Duodenal mucosa (tissue), 2 donors: ENCODE results near the gene YIPF5.

Experiments used
- H3K27ac ChIP-seq: one replicate; pipeline ENCODE4 v1.7.0; 2013; ENCODE audit warnings: low read depth, low read length
- H3K27me3 ChIP-seq, 2 donors: one replicate each; pipeline ENCODE4 v1.7.0; 2013; ENCODE audit warnings: low read length in 2 of 2, control low read depth in 1 of 2; ENCODE audit not compliant: insufficient read depth in 2 of 2, control insufficient read depth in 1 of 2
- H3K36me3 ChIP-seq, 2 donors: one replicate each; pipeline ENCODE4 v1.7.0; 2013; ENCODE audit warnings: low read length in 2 of 2, control low read depth in 1 of 2; ENCODE audit not compliant: insufficient read depth in 2 of 2, control insufficient read depth in 1 of 2
- H3K4me1 ChIP-seq, 2 donors: one replicate each; pipeline ENCODE4 v1.7.0; 2013; ENCODE audit warnings: low read length in 2 of 2, control low read depth in 1 of 2; ENCODE audit not compliant: insufficient read depth in 2 of 2, control insufficient read depth in 1 of 2
- H3K4me3 ChIP-seq, 2 donors: one replicate each; pipeline ENCODE4 v1.7.0; 2013; ENCODE audit warnings: low read length in 2 of 2, low read depth in 1 of 2
- H3K9ac ChIP-seq, 2 donors: one replicate each; pipeline ENCODE4 v1.7.0; 2013; ENCODE audit warnings: low read length in 2 of 2, low read depth in 1 of 2
- H3K9me3 ChIP-seq, 2 donors: one replicate each; pipeline ENCODE4 v1.7.0; 2013; ENCODE audit warnings: low read length in 2 of 2, control low read depth in 1 of 2; ENCODE audit not compliant: control insufficient read depth in 1 of 2

Gene YIPF5

DNA sequence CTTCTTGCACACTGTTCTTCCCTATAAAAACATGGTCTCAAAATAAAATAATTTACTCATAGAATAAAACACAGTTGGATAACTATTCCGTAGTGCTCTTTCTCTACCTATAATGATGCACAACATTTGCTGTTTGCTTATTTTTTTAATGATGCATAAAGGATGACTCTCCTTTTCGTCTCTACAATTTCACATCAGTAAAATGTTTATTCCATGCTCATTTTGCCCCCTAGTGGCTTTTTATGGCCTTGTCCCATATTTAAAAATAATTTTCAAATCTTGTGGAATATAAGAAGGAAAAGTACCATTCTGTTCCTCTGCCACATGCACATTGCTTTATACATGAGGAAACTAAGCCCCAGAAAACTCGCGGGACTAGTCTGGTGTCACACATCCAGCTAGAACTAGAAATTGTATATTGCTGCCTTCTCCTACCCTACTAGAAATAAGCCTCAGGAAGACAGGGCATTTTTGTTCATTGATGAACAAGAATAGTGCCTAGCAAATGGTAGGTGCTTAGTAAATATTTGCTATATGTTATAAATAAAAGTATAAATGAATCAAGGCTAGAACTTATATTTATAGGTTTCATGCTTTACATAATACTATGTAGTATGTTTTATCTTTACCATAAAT is 12.9 kb upstream of the YIPF5 start:
- Histone ChIP-seq H3K4me3 (no peak overlapping the region), H3K4me1 (peaks cover 7 to 10% of the 10 kb centered on the region in 2 donors), H3K9me3 (no peaks in the 10 kb centered on the region), H3K27me3 (no peaks in the 10 kb centered on the region), H3K9ac (no peak overlapping the region), H3K27ac (no peak overlapping the region), H3K36me3 (no peaks in the 10 kb centered on the region)

DNA sequence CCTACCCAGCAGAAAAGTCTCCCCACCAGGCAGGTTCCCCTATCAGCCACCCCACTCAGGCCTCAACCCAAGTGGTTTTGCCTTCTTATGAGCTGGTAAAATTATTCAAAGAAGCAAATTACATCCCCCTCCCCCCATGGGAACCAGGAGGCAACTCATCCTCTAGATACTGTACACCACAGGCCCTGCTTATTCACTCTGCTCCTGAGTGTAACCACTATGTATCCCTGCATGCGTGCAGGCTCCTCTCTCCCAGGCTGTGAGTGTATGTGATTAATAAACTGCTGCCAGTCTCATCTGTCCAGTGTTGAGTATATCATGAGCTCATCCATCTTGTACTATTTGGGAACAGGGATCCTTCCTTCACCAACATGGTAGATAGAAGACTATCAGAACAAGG is 8.8 kb upstream of the YIPF5 start:
- Histone ChIP-seq H3K4me3 (no peak overlapping the region), H3K9me3 (no peaks in the 10 kb centered on the region), H3K27ac (no peak overlapping the region), H3K4me1 (no peaks in the 10 kb centered on the region), H3K9ac (no peak overlapping the region), H3K27me3 (peaks cover 0 to 2% of the 10 kb centered on the region in 2 donors), H3K36me3 (no peaks in the 10 kb centered on the region)

DNA sequence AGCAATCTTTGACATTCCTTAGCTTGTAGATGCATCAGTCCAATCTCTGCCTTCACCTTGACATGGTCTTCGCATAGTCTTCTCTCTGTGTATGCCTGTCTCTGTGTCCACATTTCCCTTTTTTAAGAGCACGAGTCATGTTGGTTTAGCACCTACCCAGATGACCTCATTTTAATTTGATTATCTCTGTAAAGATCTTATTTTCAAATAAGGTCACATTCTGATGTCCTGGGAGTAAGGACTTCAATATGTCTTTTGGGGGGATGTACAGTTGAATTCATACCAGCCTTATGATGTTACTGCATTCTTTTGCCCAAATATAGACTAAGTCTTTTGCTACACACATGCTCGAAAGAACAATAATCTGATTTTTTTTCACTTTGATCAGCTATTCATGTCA is 7.1 kb upstream of the YIPF5 start:
- Histone ChIP-seq H3K9me3 (no peaks in the 10 kb centered on the region), H3K4me3 (no peak overlapping the region), H3K9ac (no peak overlapping the region), H3K4me1 (no peaks in the 10 kb centered on the region), H3K27me3 (peaks cover 0 to 4% of the 10 kb centered on the region in 2 donors), H3K27ac (no peak overlapping the region), H3K36me3 (no peaks in the 10 kb centered on the region)

DNA sequence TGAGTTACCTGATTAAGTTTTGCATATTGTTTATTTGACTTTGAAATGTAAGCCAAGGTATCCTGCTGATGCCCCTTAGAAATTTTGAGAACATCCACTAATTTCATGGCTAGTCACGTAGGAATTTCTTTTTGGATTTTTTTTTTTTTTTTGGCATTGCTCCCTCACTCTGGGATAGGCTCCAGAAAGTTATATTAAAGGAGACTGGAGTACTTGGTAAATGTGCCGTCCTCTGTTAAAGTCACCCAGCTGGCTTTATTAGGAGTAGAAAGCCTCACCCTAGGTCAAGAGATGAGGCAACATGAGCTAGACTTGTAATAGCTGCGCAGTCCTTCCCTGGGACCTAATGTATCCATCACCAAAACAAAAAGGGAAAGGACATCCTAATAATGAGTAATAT is 3.3 kb upstream of the YIPF5 start:
- Histone ChIP-seq H3K27me3 (peaks cover 0 to 4% of the 10 kb centered on the region in 2 donors), H3K4me3 (no peak overlapping the region), H3K27ac (no peak overlapping the region), H3K9ac (no peak overlapping the region), H3K4me1 (peaks cover 9 to 10% of the 10 kb centered on the region in 2 donors), H3K36me3 (no peaks in the 10 kb centered on the region), H3K9me3 (no peaks in the 10 kb centered on the region)

DNA sequence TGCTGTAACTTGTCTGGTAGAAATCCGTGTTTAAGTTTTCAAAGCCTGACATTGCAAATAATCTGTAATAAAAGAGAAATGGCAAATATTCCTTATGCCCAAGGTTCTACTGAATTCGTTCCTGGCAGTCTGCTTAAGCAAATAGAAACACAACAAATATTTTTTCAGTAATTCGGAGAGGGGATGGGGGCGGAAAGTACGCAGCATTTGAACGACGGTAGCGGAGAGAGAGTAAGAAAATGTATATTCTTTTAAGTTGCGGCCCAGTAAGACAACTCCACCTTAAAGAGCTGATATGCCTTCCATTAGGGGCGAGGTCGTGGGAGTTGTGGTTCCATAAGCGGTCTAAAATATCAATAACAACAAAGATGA is 569 bp downstream of the YIPF5 start:
- peaks cover 5 to 19% of the 10 kb centered on the region in 2 donors for H3K36me3 ChIP-seq
- peaks cover 0 to 4% of the 10 kb centered on the region in 2 donors for H3K27me3 ChIP-seq
- H3K27ac ChIP-seq, result peak overlapping the region; percentile 43
- peak overlapping the region; percentile 92 to 98 for H3K4me3 ChIP-seq
- peaks cover 14 to 18% of the 10 kb centered on the region in 2 donors for H3K4me1 ChIP-seq
- no peaks in the 10 kb centered on the region for H3K9me3 ChIP-seq
- peak overlapping the region; percentile 82 to 92 for H3K9ac ChIP-seq

DNA sequence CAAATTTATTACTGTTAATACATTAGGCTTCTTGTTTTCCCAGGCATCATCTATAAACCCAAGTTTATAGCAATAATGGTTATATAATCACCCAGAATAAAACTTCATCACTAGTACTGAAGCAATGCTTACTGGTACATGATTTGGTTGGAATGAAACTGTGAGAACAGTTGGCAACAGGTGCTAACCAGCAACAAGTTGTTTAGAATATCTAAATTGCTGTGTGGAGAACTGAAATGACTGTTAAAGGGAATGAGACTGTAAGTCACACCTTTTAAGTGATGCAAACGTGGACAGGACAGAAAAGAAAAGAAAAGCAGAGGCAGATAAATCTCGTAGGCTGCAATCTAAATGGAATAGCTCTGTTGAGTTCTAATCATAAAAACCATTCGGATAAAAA is 2.5 kb downstream of the YIPF5 start:
- Histone ChIP-seq H3K4me3 (no peak overlapping the region), H3K9me3 (no peaks in the 10 kb centered on the region), H3K27ac (no peak overlapping the region), H3K4me1 (peaks cover 14 to 18% of the 10 kb centered on the region in 2 donors), H3K36me3 (peaks cover 12 to 32% of the 10 kb centered on the region in 2 donors), H3K9ac (no peak overlapping the region), H3K27me3 (no peaks in the 10 kb centered on the region)

DNA sequence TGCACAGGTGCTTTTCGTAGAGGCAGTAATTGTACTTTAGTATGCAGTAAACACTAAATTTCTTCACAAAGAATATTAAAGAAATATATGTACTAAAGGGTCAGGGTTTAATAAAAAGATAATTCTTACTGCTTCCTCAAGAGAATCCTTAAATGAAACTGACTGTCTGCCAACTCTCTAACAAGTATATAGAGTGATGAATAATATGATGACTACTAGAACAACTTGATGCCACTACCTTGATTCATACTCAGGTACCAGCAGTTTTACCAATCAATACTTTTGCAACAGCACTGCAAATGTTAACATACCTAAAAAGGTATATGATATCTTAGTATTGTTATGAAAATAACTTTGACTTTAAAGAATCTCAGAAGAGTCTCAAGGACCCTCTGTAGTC is 3.8 kb downstream of the YIPF5 start:
- Histone ChIP-seq H3K4me1 (peaks cover 14 to 18% of the 10 kb centered on the region in 2 donors), H3K27ac (no peak overlapping the region), H3K27me3 (no peaks in the 10 kb centered on the region), H3K36me3 (peaks cover 20 to 41% of the 10 kb centered on the region in 2 donors), H3K4me3 (no peak overlapping the region), H3K9ac (no peak overlapping the region), H3K9me3 (no peaks in the 10 kb centered on the region)

DNA sequence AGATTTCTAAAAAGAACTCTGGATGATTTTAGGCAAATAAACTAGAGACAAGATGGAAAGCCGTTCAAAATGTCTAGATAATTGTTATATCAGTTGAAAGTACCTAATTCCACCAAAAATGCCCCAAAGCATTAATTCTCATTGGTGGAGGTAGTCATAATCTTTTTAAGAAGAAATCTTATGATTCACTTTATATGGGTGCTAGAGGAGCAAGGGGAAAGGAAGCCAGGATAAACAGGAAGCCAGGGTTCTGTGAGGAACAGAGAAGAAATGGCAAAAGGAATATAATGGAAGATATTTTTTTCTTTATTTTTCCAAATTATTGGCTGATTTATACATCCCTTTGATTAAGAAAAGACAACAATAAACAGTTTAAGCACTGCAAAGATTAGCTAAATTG is 7.8 kb downstream of the YIPF5 start:
- Histone ChIP-seq H3K9ac (no peak overlapping the region), H3K4me3 (no peak overlapping the region), H3K27me3 (no peaks in the 10 kb centered on the region), H3K9me3 (no peaks in the 10 kb centered on the region), H3K36me3 (peaks cover 25 to 51% of the 10 kb centered on the region in 2 donors), H3K4me1 (no peaks in the 10 kb centered on the region), H3K27ac (no peak overlapping the region)

DNA sequence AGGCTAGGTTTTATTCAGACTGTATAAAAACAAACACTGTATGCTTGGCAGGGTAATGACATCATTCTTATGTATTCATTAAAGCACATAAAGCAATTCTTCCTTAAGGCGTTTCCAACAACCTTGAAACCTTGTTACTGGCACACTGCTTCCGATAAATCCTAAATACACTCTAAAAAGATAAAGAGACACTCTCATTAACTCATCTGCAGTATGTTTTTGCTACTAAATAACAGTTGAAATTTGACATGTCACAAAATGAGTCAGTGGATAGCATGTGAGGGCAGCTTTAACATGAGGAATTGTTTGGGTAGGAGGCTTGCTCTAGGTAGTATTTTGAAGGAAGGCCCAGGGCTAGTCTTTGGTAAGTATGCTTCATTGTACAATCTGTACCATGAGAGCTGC is 13.7 kb downstream of the YIPF5 start:
- peaks cover 4 to 14% of the 10 kb centered on the region in 2 donors for H3K4me1 ChIP-seq
- H3K4me3 ChIP-seq, result no peak overlapping the region
- H3K27ac ChIP-seq, result no peak overlapping the region
- no peaks in the 10 kb centered on the region for H3K27me3 ChIP-seq
- H3K9ac ChIP-seq, result no peak overlapping the region
- H3K9me3 ChIP-seq, result no peaks in the 10 kb centered on the region
- peaks cover 5 to 15% of the 10 kb centered on the region in 2 donors for H3K36me3 ChIP-seq

DNA sequence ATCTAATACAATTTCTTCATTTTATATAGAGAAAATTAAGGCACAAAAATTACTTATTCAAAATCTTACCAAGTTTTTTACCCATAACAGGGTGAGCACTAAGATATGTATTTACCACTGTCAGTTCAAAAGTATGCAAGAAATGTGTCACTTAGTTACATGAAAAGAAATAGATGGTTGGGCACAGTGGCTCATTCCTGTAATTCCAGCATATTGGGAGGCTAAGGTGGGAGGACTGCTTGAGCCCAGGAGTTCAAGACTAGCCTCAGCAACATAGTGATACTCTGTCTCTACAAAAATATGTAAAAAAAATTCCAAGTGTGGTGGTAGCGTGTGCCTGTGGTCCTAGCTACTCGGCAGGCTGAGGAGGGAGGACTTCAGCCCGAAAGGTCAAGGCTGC is 19.4 kb downstream of the YIPF5 start:
- Histone ChIP-seq H3K9me3 (no peaks in the 10 kb centered on the region), H3K9ac (no peak overlapping the region), H3K27ac (no peak overlapping the region), H3K27me3 (no peaks in the 10 kb centered on the region), H3K36me3 (no peaks in the 10 kb centered on the region), H3K4me3 (no peak overlapping the region), H3K4me1 (peaks cover 0 to 5% of the 10 kb centered on the region in 2 donors)
